Measurements from ENCODE around the gene SMR3A. TPM values are rescaled to one million over a fixed set of nuclear protein-coding genes. Genes with fewer than 3 reads are reported as not detected.

The SMR3A gene
- total RNA-seq = not detected

DNA sequence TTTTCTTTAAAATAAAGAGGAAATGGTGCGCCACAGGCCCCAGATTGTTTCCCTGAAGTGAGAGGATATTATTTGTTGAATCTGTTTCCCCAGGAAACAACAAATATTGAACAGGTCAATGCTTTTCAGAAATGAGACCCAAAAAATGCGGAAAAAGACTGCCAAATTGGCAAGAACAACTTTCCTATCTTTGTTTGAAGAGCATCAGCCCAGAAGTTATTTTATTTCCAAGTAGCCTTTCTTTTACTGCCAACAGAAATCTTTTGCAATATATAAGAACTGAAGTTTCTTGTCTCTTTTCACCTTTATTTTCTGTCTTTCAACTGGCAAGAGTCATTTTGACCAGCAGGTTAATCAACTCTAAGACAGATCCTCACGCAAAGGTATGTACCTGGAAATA is at the start of gene SMR3A:
SMR3A (plus strand) TSS at position 301 of the 400 bp plus-strand sequence. CDS start 1,356 bp downstream, outside the sequence.

DNA sequence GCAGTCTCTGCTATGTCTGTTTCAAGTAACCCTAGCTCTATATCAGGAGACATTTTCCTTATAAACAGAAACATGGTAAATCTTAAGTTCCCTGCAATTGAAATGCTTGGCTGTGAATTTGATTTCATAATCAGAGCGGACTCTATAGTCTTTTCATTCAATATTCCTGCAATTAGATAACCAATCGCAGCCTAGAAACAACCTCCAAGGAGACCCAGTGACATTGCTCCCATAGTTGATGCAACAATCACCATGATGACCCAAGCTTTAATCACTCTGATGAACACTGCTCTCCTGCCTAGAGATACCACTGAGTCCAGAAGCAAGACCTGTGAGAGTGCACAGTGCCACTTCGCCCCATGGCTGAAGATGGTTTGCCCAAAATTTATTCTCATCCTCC is 25.9 kb upstream of the SMR3A start, which contains the start of gene CABS1:
CABS1 (plus strand) TSS at position 301 of the 400 bp plus-strand sequence; CDS start at position 360, 59 bp downstream.

GRCh38 chr4:70382691-70383181 is 22.2 kb downstream of the SMR3A start, which contains the start of gene SMR3B:
Gene SMR3B, plus strand, starts transcription at chr4:70383131. Its CDS starts 1,380 bp downstream, at chr4:70384511.

DNA sequence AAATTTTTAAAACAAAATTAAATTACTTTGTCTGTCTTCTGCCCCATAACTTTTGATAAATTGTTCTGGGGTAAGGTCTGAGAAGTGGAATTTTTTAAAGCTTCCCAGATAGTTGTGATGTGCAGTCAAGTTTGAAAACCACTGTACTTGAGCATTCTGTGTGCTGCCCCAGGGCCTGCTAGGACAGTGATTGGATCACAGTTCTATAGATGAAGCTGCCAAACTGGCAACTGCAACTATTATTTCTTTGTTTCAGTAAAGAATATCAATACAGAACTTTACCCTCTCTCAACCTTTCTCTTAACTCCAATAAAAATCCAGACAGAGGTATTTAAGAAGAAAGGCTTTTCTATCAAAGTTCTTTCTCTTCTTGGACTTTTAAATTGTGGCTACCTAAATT is 37.0 kb downstream of the SMR3A start, which contains the start of gene OPRPN:
OPRPN (plus strand) TSS at position 361 of the 400 bp plus-strand sequence. CDS start 1,346 bp downstream, outside the sequence.

Other genes starting within 250 kb of the SMR3A start
- gene PRR27, start 206.5 kb upstream of the SMR3A start, total RNA-seq = not detected
- gene ODAM, start 165.0 kb upstream of the SMR3A start, total RNA-seq = not detected
- 100 to 1,000 TPM in 1 of 2 donors, not detected in 1; 183 TPM for gene FDCSP, start 134.6 kb upstream of the SMR3A start, total RNA-seq
- not detected for gene CSN3, start 118.2 kb upstream of the SMR3A start, total RNA-seq
- gene CABS1, start 25.8 kb upstream of the SMR3A start, total RNA-seq = not detected
- gene SMR3B, start 22.4 kb downstream of the SMR3A start, total RNA-seq = not detected
- not detected for gene OPRPN, start 37.2 kb downstream of the SMR3A start, total RNA-seq
- not detected for gene MUC7, start 111.4 kb downstream of the SMR3A start, total RNA-seq
- gene AMTN, start 157.8 kb downstream of the SMR3A start, total RNA-seq = not detected
- not detected for gene AMBN, start 231.5 kb downstream of the SMR3A start, total RNA-seq

Data from melanocyte of skin (primary cell).